Neural progenitor cell (in vitro differentiated cells): ENCODE results near the gene S1PR2. TPM values are rescaled to one million over a fixed set of nuclear protein-coding genes. Genes with fewer than 3 reads are reported as not detected.
A peak's percentile ranks its signal among the peaks of the same experiment; 100 is the strongest.

Experiments
- DNase-seq: peaks from one replicate; pipeline ENCODE4 v3.0.0-alpha.2; 2016; ENCODE audit warnings: low spot score
- H2AFZ ChIP-seq: fragments of 200-600 bp; sonication (generic); replicated peaks from 2 replicates; pipeline ENCODE4 v1.6.1; 2016; ENCODE audit warnings: antibody characterized with exemption
- H3F3A ChIP-seq: fragments of 200-600 bp; sonication (generic); 2 replicates; pipeline ENCODE4 v1.6.1; 2016; ENCODE audit warnings: antibody characterized with exemption, low read depth
- H3K27ac ChIP-seq: fragments of 200-600 bp; sonication (generic); 2 replicates; pipeline ENCODE4 v1.5.1; 2016; ENCODE audit warnings: mild to moderate bottlenecking
- H3K27me3 ChIP-seq: fragments of 200-600 bp; sonication (generic); 2 replicates; pipeline ENCODE4 v1.6.1; 2016; ENCODE audit warnings: mild to moderate bottlenecking, moderate library complexity
- H3K36me3 ChIP-seq: fragments of 200-600 bp; sonication (generic); 2 replicates; pipeline ENCODE4 v1.5.1; 2016
- H3K4me1 ChIP-seq: fragments of 200-600 bp; sonication (generic); 2 replicates; pipeline ENCODE4 v1.6.1; 2016; ENCODE audit warnings: mixed run types
- H3K4me2 ChIP-seq: fragments of 200-600 bp; sonication (generic); 2 replicates; pipeline ENCODE4 v1.6.1; 2016
- H3K4me3 ChIP-seq: fragments of 200-600 bp; sonication (generic); 2 replicates; pipeline ENCODE4 v1.5.1; 2016
- H3K79me2 ChIP-seq: fragments of 200-600 bp; sonication (generic); 2 replicates; pipeline ENCODE4 v1.6.1; 2016; ENCODE audit warnings: low read depth
- H3K9ac ChIP-seq: fragments of 200-600 bp; sonication (generic); 2 replicates; pipeline ENCODE4 v1.6.1; 2016
- H3K9me3 ChIP-seq: fragments of 200-600 bp; sonication (generic); 2 replicates; pipeline ENCODE4 v1.5.1; 2016; ENCODE audit warnings: low read depth
- H4K20me1 ChIP-seq: fragments of 200-600 bp; sonication (generic); 2 replicates; pipeline ENCODE4 v1.6.1; 2016; ENCODE audit warnings: low read depth
- H3K27ac Mint-ChIP-seq: 3 replicates; pipeline ENCODE4 v1.8.0; 2021; ENCODE audit warnings: mixed read lengths
- H3K27me3 Mint-ChIP-seq: 2 replicates; pipeline ENCODE4 v1.8.0; 2022; ENCODE audit warnings: low read depth, mild to moderate bottlenecking, inconsistent platforms, moderate library complexity, mixed read lengths; ENCODE audit not compliant: insufficient read depth
- H3K36me3 Mint-ChIP-seq: 3 replicates; pipeline ENCODE4 v1.8.0; 2021; ENCODE audit warnings: mixed read lengths
- H3K4me1 Mint-ChIP-seq: 3 replicates; pipeline ENCODE4 v1.8.0; 2021; ENCODE audit warnings: mixed read lengths
- H3K4me3 Mint-ChIP-seq: 3 replicates; pipeline ENCODE4 v1.8.0; 2021; ENCODE audit warnings: mild to moderate bottlenecking, moderate library complexity, mixed read lengths
- H3K9me3 Mint-ChIP-seq: 3 replicates; pipeline ENCODE4 v1.8.0; 2020; ENCODE audit warnings: mixed read lengths
- CTCF ChIP-seq: fragments of 200-600 bp; sonication (generic); IDR thresholded peaks from 2 replicates; pipeline ENCODE4 v1.5.1; 2017; ENCODE audit warnings: antibody characterized with exemption, mild to moderate bottlenecking
- EZH2 ChIP-seq: fragments of 200-600 bp; sonication (generic); IDR thresholded peaks from 2 replicates; pipeline ENCODE4 v1.6.1; 2017; ENCODE audit warnings: antibody characterized with exemption, mild to moderate bottlenecking, moderate library complexity
- EZH2phosphoT487 ChIP-seq: fragments of 200-600 bp; sonication (generic); IDR thresholded peaks from 2 replicates; pipeline ENCODE4 v1.6.1; 2017; ENCODE audit warnings: antibody characterized with exemption
- total RNA-seq: library from RNA; depleted of rRNA; stranded (reverse); fragments of >200 nt; gene quantifications from 2 replicates; pipeline ENCODE4 v1.2.3, GENCODE V29; 2015; ENCODE audit warnings: low replicate concordance

Gene S1PR2
- total RNA-seq, 1 donor from 2014 or later, result 8.5 TPM

GRCh38 chr19:10222201-10222890, 8.8 kb downstream of the S1PR2 start:
- H3F3A ChIP-seq, result no peaks in the 10 kb centered on the region
- Mint-ChIP-seq H3K4me3 (no peak overlapping the region), H3K4me1 (peaks cover 8% of the 10 kb centered on the region), H3K27me3 (no peaks in the 10 kb centered on the region), H3K27ac (no peak overlapping the region), H3K36me3 (peaks cover 9% of the 10 kb centered on the region), H3K9me3 (no peaks in the 10 kb centered on the region)
- H3K27ac ChIP-seq, result no peak overlapping the region
- no peaks in the 10 kb centered on the region for H3K9me3 ChIP-seq
- no peak overlapping the region for H3K9ac ChIP-seq
- no peak overlapping the region for H3K4me2 ChIP-seq
- no peak for DNase-seq
- peaks cover 16% of the 10 kb centered on the region for H4K20me1 ChIP-seq
- no peak overlapping the region for H3K4me3 ChIP-seq
- no peaks in the 10 kb centered on the region for H3K36me3 ChIP-seq
- peaks cover 5% of the 10 kb centered on the region for H3K79me2 ChIP-seq
- TF ChIP-seq CTCF, result no peak
- no peak for TF ChIP-seq EZH2phosphoT487
- no peak for TF ChIP-seq EZH2
- no peaks in the 10 kb centered on the region for H3K27me3 ChIP-seq
- no peaks in the 10 kb centered on the region for H3K4me1 ChIP-seq
- H2AFZ ChIP-seq, result no peak overlapping the region

GRCh38 chr19:10220695-10221094, 10.4 kb downstream of the S1PR2 start:
- no peak for TF ChIP-seq EZH2phosphoT487
- TF ChIP-seq CTCF, result no peak
- TF ChIP-seq EZH2, result no peak
- Histone ChIP-seq H3K27me3 (no peaks in the 10 kb centered on the region), H4K20me1 (peaks cover under 1% of the 10 kb centered on the region), H3F3A (no peaks in the 10 kb centered on the region), H3K36me3 (no peaks in the 10 kb centered on the region), H2AFZ (no peak overlapping the region), H3K4me1 (no peaks in the 10 kb centered on the region), H3K4me2 (no peak overlapping the region), H3K9ac (no peak overlapping the region), H3K79me2 (no peaks in the 10 kb centered on the region), H3K27ac (no peak overlapping the region), H3K9me3 (no peaks in the 10 kb centered on the region), H3K4me3 (no peak overlapping the region)
- Mint-ChIP-seq H3K27ac (no peak overlapping the region), H3K4me3 (no peak overlapping the region), H3K4me1 (peaks cover 2% of the 10 kb centered on the region), H3K9me3 (no peaks in the 10 kb centered on the region), H3K27me3 (peaks cover 3% of the 10 kb centered on the region), H3K36me3 (peaks cover 9% of the 10 kb centered on the region)
- DNase-seq, result no peak

DNA sequence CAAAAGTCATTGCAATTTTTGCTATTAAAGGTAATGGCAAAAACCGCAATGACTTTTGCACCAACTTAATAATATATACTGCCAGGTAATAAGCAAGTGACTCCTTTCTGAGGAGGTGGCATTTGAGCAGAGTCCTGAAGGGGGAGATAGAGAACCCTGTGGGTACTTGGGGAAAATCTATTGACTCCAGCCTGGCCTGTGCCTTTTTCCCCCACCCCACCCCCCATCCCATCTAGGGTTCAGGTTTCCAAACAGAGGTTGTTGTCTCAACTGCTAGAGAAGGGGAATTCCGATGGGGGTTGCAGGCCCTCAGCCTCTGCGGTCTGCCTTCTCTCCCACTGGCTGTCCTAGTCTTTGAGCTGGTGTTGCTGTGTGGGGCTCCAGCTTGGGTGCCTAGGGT, 11.5 kb downstream of the S1PR2 start:
- H3K4me1 ChIP-seq, result no peaks in the 10 kb centered on the region
- H3K36me3 Mint-ChIP-seq, result peaks cover 7% of the 10 kb centered on the region
- H3K27ac ChIP-seq, result no peak overlapping the region
- peak; percentile 26 for DNase-seq
- H3K27me3 Mint-ChIP-seq, result peaks cover 3% of the 10 kb centered on the region
- no peaks in the 10 kb centered on the region for H3K27me3 ChIP-seq
- no peak overlapping the region for H3K4me3 ChIP-seq
- H3K4me2 ChIP-seq, result no peak overlapping the region
- no peaks in the 10 kb centered on the region for H3F3A ChIP-seq
- H3K36me3 ChIP-seq, result no peaks in the 10 kb centered on the region
- H2AFZ ChIP-seq, result no peak overlapping the region
- no peak overlapping the region for H3K9ac ChIP-seq
- H3K79me2 ChIP-seq, result no peaks in the 10 kb centered on the region
- H3K27ac Mint-ChIP-seq, result no peak overlapping the region
- no peaks in the 10 kb centered on the region for H3K9me3 Mint-ChIP-seq
- H3K4me3 Mint-ChIP-seq, result no peak overlapping the region
- no peaks in the 10 kb centered on the region for H3K4me1 Mint-ChIP-seq
- TF ChIP-seq CTCF, result peak; percentile 42
- no peak for TF ChIP-seq EZH2phosphoT487
- no peak for TF ChIP-seq EZH2
- H3K9me3 ChIP-seq, result no peaks in the 10 kb centered on the region
- H4K20me1 ChIP-seq, result no peaks in the 10 kb centered on the region
